H1 (cell line): ENCODE results near the gene CCDC51.

ENCODE experiments used
- POLR2AphosphoS5 ChIP-seq: IDR thresholded peaks from 2 replicates; pipeline ENCODE4 v1.6.1; 2011; ENCODE audit warnings: low read depth, low read length
- SIX5 ChIP-seq: IDR thresholded peaks from 2 replicates; pipeline ENCODE4 v1.6.1; 2011; ENCODE audit warnings: mild to moderate bottlenecking, low read depth, low read length
- SP1 ChIP-seq: IDR thresholded peaks from 2 replicates; pipeline ENCODE4 v1.6.1; 2011; ENCODE audit warnings: low read depth, low read length
- TF ChIP-seq, protein P1 (sequence below), 3 experiments: IDR thresholded peaks; 1 replicate in 2 of 3; 2 replicates in 1 of 3; pipeline versions ENCODE4 v1.5.1 to v1.6.1; 2011; ENCODE audit warnings: low read length in 3 of 3, mild to moderate bottlenecking in 3 of 3, inconsistent platforms in 2 of 3, low read depth in 1 of 3, moderate library complexity in 1 of 3; ENCODE audit not compliant: insufficient read depth in 1 of 3; ENCODE audit errors: control extremely low read depth in 1 of 3

DNA sequence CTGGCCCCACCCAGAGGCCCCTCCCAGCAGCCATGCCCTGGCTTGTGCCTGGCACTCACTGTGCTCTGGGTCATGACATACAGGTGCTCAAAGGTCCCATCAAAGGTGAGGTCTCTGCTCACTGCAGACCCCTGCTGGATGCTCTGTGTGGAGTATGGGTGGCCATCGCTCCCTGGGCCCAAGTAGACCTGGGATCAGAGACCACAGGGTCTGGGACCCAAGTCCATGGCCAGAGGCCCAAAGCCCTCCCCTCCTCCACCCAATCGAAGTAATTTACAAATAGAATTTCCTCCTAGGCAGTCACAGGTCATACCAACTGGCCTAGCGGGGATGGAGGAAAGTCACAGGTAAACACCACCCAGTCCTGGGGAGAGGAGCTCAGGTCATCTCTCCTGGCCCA is 17.6 kb downstream of the CCDC51 start:
- TF ChIP-seq, protein P1, sequence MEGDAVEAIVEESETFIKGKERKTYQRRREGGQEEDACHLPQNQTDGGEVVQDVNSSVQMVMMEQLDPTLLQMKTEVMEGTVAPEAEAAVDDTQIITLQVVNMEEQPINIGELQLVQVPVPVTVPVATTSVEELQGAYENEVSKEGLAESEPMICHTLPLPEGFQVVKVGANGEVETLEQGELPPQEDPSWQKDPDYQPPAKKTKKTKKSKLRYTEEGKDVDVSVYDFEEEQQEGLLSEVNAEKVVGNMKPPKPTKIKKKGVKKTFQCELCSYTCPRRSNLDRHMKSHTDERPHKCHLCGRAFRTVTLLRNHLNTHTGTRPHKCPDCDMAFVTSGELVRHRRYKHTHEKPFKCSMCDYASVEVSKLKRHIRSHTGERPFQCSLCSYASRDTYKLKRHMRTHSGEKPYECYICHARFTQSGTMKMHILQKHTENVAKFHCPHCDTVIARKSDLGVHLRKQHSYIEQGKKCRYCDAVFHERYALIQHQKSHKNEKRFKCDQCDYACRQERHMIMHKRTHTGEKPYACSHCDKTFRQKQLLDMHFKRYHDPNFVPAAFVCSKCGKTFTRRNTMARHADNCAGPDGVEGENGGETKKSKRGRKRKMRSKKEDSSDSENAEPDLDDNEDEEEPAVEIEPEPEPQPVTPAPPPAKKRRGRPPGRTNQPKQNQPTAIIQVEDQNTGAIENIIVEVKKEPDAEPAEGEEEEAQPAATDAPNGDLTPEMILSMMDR (IDR thresholded peaks at IDR 0.05; ENCODE audit: control extremely low read depth in 1 of 3, insufficient read depth in 1 of 3, low read depth in 1 of 3, low read length in 3 of 3) = peak in 1 of 3 experiments; percentile 28; a peak in 1 of 4 replicates
- TF ChIP-seq SP1 = no peak
- TF ChIP-seq POLR2AphosphoS5 = no peak
- TF ChIP-seq SIX5 = no peak
